Thymus (tissue), 11 donors: ENCODE data around the gene BPIFA2. TPM values are rescaled to one million over a fixed set of nuclear protein-coding genes. Genes with fewer than 3 reads are reported as not detected.

ENCODE experiments used
- DNase-seq, 9 donors: peaks; one replicate each; pipeline ENCODE4 v3.0.0-alpha.2; 2013; ENCODE audit warnings: low spot score in 9 of 9, low read depth in 6 of 9, missing footprints in 1 of 9
- H3K27ac ChIP-seq, 2 donors: one replicate each; pipeline ENCODE4 v1.5.1; 2013; ENCODE audit warnings: control low read depth in 1 of 2, low read depth in 1 of 2, low read length in 1 of 2, mild to moderate bottlenecking in 1 of 2, moderate library complexity in 1 of 2
- H3K27me3 ChIP-seq, 2 donors: one replicate each; pipeline ENCODE4 v1.5.1; 2013; ENCODE audit warnings: low read length in 1 of 2; ENCODE audit not compliant: control insufficient read depth in 2 of 2, insufficient read depth in 1 of 2
- H3K36me3 ChIP-seq, 2 donors: one replicate each; pipeline ENCODE4 v1.5.1; 2013; ENCODE audit warnings: low read length in 1 of 2, mild to moderate bottlenecking in 1 of 2, moderate library complexity in 1 of 2; ENCODE audit not compliant: control insufficient read depth in 2 of 2, insufficient read depth in 2 of 2
- H3K4me1 ChIP-seq, 2 donors: one replicate each; pipeline ENCODE4 v1.5.1; 2013; ENCODE audit warnings: low read length in 2 of 2; ENCODE audit not compliant: control insufficient read depth in 2 of 2, insufficient read depth in 2 of 2
- H3K4me3 ChIP-seq, 2 donors: one replicate each; pipeline ENCODE4 v1.5.1; 2013; ENCODE audit warnings: low read length in 2 of 2, control low read depth in 1 of 2, mild to moderate bottlenecking in 1 of 2
- H3K9me3 ChIP-seq, 2 donors: one replicate each; pipeline ENCODE4 v1.5.1; 2013; ENCODE audit warnings: low read length in 1 of 2, mild to moderate bottlenecking in 1 of 2; ENCODE audit not compliant: control insufficient read depth in 2 of 2, insufficient read depth in 1 of 2
- WGBS: extraction: QIAGEN DNeasy Blood & Tissue Kit; methylation state at CpG from one replicate; pipeline ENCODE4 v1.1.7; 2013; 5-methylcytosine and 5-hydroxymethylcytosine counted together
- polyA plus RNA-seq: library from polyadenylated mRNA; stranded (reverse); fragments of 200-250 nt; gene quantifications from one replicate; pipeline ENCODE4 v1.2.3, GENCODE V29; 2013
- total RNA-seq: library from RNA; stranded (reverse); fragments of 120-200 nt; gene quantifications from one replicate; pipeline ENCODE4 v1.2.4, GENCODE V29; 2013
- donor health status: healthy.

BPIFA2 gene
- total and polyA plus RNA-seq, 2 donors, result 0.07 TPM; not detected in 1

DNA sequence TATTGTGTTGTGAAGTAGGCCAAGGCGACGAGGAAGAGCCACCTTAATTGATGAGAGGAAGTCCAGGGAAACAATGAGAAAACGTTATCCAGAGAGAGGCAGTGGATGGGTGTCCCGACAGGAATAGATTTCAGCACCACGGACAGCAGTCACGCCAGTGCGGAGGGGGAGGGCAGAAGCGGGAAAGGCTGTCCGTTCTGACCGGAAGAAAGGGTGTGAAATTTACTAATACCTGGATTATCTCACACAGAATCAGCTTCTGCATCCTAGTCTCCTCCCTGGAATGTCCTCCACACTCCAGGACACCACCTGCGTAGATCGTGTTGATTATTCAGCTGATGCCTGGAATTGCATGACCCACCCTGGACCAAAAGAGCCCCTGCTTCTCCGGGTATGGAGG lies 41.8 kb downstream of the BPIFA2 start:
- Histone ChIP-seq H3K9me3 (no peaks in the 10 kb centered on the region), H3K4me1 (no peaks in the 10 kb centered on the region), H3K4me3 (no peak overlapping the region), H3K27ac (no peak overlapping the region), H3K27me3 (peaks cover 0 to 8% of the 10 kb centered on the region in 2 donors), H3K36me3 (no peaks in the 10 kb centered on the region)
- WGBS, result 9% methylated on average over 13 of the region's 13 CpGs
- peak in 7 of 9 donors; percentile 27 to 62 (median 35) for DNase-seq

- Histone ChIP-seq H3K36me3 (no peaks in the 10 kb centered on the region), H3K9me3 (no peaks in the 10 kb centered on the region), H3K4me3 (no peak overlapping the region), H3K27me3 (peaks cover 0 to 8% of the 10 kb centered on the region in 2 donors), H3K4me1 (no peaks in the 10 kb centered on the region), H3K27ac (no peak overlapping the region)
- DNase-seq, result no peak
- 79% methylated on average over 1 of the region's 1 CpG for WGBS
Observed at GRCh38 chr20:33210371-33210770, 42.4 kb downstream of the BPIFA2 start.

DNA sequence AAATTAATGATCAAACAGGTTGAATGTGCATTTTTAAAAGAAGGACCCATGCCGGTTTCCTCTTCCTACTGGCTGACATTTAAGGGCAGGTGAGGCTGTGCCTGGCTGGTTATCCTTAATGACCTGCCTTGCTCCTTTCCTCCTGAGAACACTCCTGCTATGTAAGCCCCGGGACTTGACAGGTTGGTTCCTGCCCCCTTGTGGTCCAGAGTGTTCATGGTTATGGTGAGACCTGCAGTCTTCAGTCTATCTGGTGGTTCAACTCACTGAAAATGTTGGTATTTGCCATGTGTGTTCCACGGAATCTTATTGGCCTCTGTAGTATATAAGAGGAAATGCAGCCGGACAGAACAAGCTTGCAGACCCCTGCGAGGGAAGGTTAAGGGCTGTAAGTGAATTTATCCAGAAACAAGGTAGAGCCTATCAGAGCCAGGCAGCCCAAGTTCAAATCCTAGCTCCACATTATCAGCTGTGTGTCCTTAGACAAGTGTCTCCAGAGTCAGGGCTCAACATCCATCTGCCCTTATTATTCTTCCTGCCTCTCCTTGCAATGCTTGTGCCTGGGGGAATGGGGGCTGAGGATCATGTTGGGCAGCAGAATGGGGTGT lies 44.0 kb downstream of the BPIFA2 start:
- Histone ChIP-seq H3K27me3 (peaks cover 0 to 8% of the 10 kb centered on the region in 2 donors), H3K36me3 (no peaks in the 10 kb centered on the region), H3K9me3 (no peaks in the 10 kb centered on the region), H3K27ac (no peak overlapping the region), H3K4me3 (no peak overlapping the region), H3K4me1 (no peaks in the 10 kb centered on the region)
- peak in 6 of 9 donors; percentile 7 to 60 (median 18) for DNase-seq
- WGBS, result 26% methylated on average over 5 of the region's 5 CpGs

- Histone ChIP-seq H3K36me3 (no peaks in the 10 kb centered on the region), H3K27ac (no peak within 1 kb of the TSS), H3K4me1 (no peaks in the 10 kb centered on the region), H3K9me3 (no peaks in the 10 kb centered on the region), H3K4me3 (no peak within 1 kb of the TSS), H3K27me3 (peaks cover 0 to 7% of the 10 kb centered on the region in 2 donors)
- 87% methylated on average over 2 of the region's 2 CpGs for WGBS
- DNase-seq, result no peak
Observed at GRCh38 chr20:33217052-33217451, 49.1 kb downstream of the BPIFA2 start, which contains the start of gene BPIFA3. Gene BPIFA3, plus strand, starts transcription at chr20:33217352. Its CDS starts 185 bp downstream, at chr20:33217537.

DNA sequence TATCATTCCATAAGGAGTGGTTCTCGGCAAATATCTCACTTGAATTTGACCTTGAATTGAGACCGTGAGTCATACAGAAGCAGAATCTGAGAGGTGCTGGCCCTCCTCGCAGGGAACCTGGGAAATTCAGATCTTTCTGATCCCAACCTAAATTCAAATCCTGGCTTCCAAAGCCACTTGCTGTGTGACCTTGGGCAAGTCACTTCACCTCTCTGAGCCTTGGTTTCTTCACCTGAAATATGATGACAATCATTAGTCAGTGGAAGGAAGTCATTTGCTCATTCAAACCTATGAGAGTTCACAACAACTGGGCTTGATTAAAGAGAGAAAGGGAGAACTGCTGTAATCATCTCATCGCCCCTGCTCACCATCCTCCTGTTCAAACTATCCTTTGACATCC lies 56.4 kb downstream of the BPIFA2 start:
- DNase-seq, result no peak
- no peaks in the 10 kb centered on the region for H3K4me1 ChIP-seq
- no peak overlapping the region for H3K4me3 ChIP-seq
- no peaks in the 10 kb centered on the region for H3K9me3 ChIP-seq
- no peaks in the 10 kb centered on the region for H3K36me3 ChIP-seq
- 96% methylated on average over 4 of the region's 4 CpGs for WGBS
- H3K27me3 ChIP-seq, result no peaks in the 10 kb centered on the region
- no peak overlapping the region for H3K27ac ChIP-seq

DNA sequence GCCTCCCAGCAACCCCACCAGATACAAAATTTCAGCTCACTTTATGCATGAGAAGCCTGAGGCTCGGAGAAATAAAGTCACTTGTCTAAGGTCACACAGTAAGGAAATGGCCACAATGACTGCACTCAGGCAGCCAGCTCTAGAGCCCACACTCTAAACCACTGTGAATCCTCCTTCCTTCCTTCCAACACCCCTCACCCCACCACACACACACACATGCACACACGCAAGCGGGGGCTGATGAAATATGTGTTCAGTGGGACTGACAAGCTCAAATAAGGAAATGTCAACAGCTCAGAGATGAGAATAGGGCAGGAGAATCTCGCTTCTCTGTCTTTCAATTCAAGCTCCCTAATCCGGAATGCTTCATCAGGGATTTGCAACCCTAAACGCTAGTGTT lies 61.9 kb downstream of the BPIFA2 start:
- H3K27ac ChIP-seq, result no peak overlapping the region
- no peak for DNase-seq
- H3K36me3 ChIP-seq, result no peaks in the 10 kb centered on the region
- no peaks in the 10 kb centered on the region for H3K4me1 ChIP-seq
- 54% methylated on average over 6 of the region's 6 CpGs for WGBS
- H3K27me3 ChIP-seq, result peaks cover 0 to 3% of the 10 kb centered on the region in 2 donors
- no peaks in the 10 kb centered on the region for H3K9me3 ChIP-seq
- H3K4me3 ChIP-seq, result no peak overlapping the region

Other genes with a start within 250 kb of the BPIFA2 start
- gene SUN5, start 163.7 kb upstream of the BPIFA2 start, total RNA-seq, result not detected
- gene SUN5, start 163.7 kb upstream of the BPIFA2 start, polyA plus RNA-seq, result not detected
- gene BPIFB2, start 160.5 kb upstream of the BPIFA2 start, total RNA-seq, result 0.05 TPM
- 0.73 TPM for gene BPIFB2, start 160.5 kb upstream of the BPIFA2 start, polyA plus RNA-seq
- gene BPIFB6, start 136.5 kb upstream of the BPIFA2 start, total RNA-seq, result not detected
- gene BPIFB6, start 136.5 kb upstream of the BPIFA2 start, polyA plus RNA-seq, result 0.05 TPM
- gene BPIFB3, start 114.3 kb upstream of the BPIFA2 start, total RNA-seq, result 0.05 TPM
- 0.48 TPM for gene BPIFB3, start 114.3 kb upstream of the BPIFA2 start, polyA plus RNA-seq
- gene BPIFB4, start 88.5 kb upstream of the BPIFA2 start, total RNA-seq, result 0.05 TPM
- 0.64 TPM for gene BPIFB4, start 88.5 kb upstream of the BPIFA2 start, polyA plus RNA-seq
- gene BPIFA3, start 49.2 kb downstream of the BPIFA2 start, total RNA-seq, result not detected
- gene BPIFA3, start 49.2 kb downstream of the BPIFA2 start, polyA plus RNA-seq, result 0.02 TPM
- 1.2 TPM for gene BPIFA1, start 67.8 kb downstream of the BPIFA2 start, total RNA-seq
- gene BPIFA1, start 67.8 kb downstream of the BPIFA2 start, polyA plus RNA-seq, result 6.0 TPM
- gene BPIFB1, start 115.1 kb downstream of the BPIFA2 start, total RNA-seq, result 0.24 TPM
- gene BPIFB1, start 115.1 kb downstream of the BPIFA2 start, polyA plus RNA-seq, result 0.55 TPM
- gene CDK5RAP1, start 233.4 kb downstream of the BPIFA2 start, total RNA-seq, result 25.6 TPM
- 62.6 TPM for gene CDK5RAP1, start 233.4 kb downstream of the BPIFA2 start, polyA plus RNA-seq